Measurements from ENCODE around the gene MATN3. TPM values are rescaled to one million over a fixed set of nuclear protein-coding genes. Genes with fewer than 3 reads are reported as not detected.

Gene MATN3
- total RNA-seq, 1 experiment from 2014 or later, result 13.5 TPM

DNA sequence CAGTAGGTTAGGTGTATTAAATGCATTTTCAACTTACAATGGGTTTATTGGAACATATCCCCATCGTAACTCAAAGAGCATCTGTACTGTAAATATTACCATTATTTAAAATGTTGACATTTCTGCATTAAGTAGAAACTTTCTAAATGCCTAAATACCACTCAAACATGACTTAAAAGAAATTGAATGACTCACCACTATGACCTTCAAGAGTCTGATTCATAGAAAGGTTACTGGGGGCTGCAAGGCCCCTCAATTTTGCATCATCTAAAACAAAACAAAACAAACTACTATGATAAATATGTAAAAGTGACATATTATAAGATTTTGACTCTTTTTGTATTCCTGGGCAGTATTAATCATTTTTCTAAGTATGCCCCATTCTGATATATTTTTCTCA lies 30.2 kb downstream of the MATN3 start:
- Mint-ChIP-seq H3K9me3 (no peaks in the 10 kb centered on the region), H3K27ac (no peak overlapping the region), H3K4me1 (no peaks in the 10 kb centered on the region), H3K27me3 (ENCODE audit: low read depth) (no peaks in the 10 kb centered on the region), H3K36me3 (ENCODE audit: insufficient read depth in 1 of 3, low read depth in 3 of 3) (peaks cover 18 to 39% (median 27%) of the 10 kb centered on the region in 3 experiments), H3K4me3 (no peak overlapping the region)
- TF ChIP-seq, protein P1, sequence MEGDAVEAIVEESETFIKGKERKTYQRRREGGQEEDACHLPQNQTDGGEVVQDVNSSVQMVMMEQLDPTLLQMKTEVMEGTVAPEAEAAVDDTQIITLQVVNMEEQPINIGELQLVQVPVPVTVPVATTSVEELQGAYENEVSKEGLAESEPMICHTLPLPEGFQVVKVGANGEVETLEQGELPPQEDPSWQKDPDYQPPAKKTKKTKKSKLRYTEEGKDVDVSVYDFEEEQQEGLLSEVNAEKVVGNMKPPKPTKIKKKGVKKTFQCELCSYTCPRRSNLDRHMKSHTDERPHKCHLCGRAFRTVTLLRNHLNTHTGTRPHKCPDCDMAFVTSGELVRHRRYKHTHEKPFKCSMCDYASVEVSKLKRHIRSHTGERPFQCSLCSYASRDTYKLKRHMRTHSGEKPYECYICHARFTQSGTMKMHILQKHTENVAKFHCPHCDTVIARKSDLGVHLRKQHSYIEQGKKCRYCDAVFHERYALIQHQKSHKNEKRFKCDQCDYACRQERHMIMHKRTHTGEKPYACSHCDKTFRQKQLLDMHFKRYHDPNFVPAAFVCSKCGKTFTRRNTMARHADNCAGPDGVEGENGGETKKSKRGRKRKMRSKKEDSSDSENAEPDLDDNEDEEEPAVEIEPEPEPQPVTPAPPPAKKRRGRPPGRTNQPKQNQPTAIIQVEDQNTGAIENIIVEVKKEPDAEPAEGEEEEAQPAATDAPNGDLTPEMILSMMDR (conservative IDR thresholded peaks at IDR 0.05), result no peak
- H3K79me2 ChIP-seq (ENCODE audit: insufficient read depth, low read length), result peaks cover 4% of the 10 kb centered on the region; the same call in 1 of the 2 replicates
- H3K14ac ChIP-seq (ENCODE audit: insufficient read depth, low read length), result no peak overlapping the region
- H2BK120ac ChIP-seq (ENCODE audit: low read depth, low read length, poor library complexity, severe bottlenecking), result no peak overlapping the region
- no peak overlapping the region for H3T11ph ChIP-seq (ENCODE audit: low read length)
- no peak overlapping the region for H2BK15ac ChIP-seq (ENCODE audit: low read depth, low read length)
- no peak overlapping the region for H4K8ac ChIP-seq (replicated peaks; ENCODE audit: insufficient read length, low read depth, low read length)
- whole genome bisulfite sequencing (ENCODE audit: extremely low coverage, insufficient read length, low lambda C conversion rate), result no CpG with 5 or more reads among the region's 1 CpG
- H3K23ac ChIP-seq (ENCODE audit: insufficient read length, low read depth, low read length), result no peak overlapping the region
- no peak overlapping the region for H2AK5ac ChIP-seq (ENCODE audit: insufficient read length, low read length)
- H3K9me3 ChIP-seq (ENCODE audit: control insufficient read depth, low read depth, low read length), result no peaks in the 10 kb centered on the region
- H3K27me3 ChIP-seq (ENCODE audit: insufficient read depth, low read length), result no peaks in the 10 kb centered on the region
- no peak overlapping the region for H3K18ac ChIP-seq (ENCODE audit: insufficient read length, low read depth, low read length)
- H3K9ac ChIP-seq (ENCODE audit: extremely low read depth, insufficient read length, low read length), result no peak overlapping the region
- peaks cover 3% of the 10 kb centered on the region for H3K79me1 ChIP-seq (ENCODE audit: insufficient read depth, low read depth, low read length, poor library complexity, severe bottlenecking)
- H2AFZ ChIP-seq (ENCODE audit: low read length), result no peak overlapping the region
- no peak overlapping the region for H3K27ac ChIP-seq (ENCODE audit: insufficient read length, low read depth, low read length)
- H2BK12ac ChIP-seq (ENCODE audit: insufficient read length, low read depth, low read length), result no peak overlapping the region
- H4K91ac ChIP-seq (ENCODE audit: insufficient read length, low read depth, low read length), result no peak overlapping the region
- H3K23me2 ChIP-seq (ENCODE audit: insufficient read length, low read depth, low read length, poor library complexity, severe bottlenecking), result no peaks in the 10 kb centered on the region
- H3K4ac ChIP-seq (ENCODE audit: low read depth, low read length), result no peak overlapping the region
- H4K20me1 ChIP-seq (ENCODE audit: control insufficient read depth, insufficient read depth, insufficient read length), result no peaks in the 10 kb centered on the region
- H3K4me2 ChIP-seq (ENCODE audit: insufficient read depth, insufficient read length, low read length), result no peak overlapping the region
- no peak overlapping the region for H3K56ac ChIP-seq (ENCODE audit: insufficient read length, low read depth, low read length)
- no peak for DNase-seq
- H2BK5ac ChIP-seq (ENCODE audit: insufficient read length, low read length), result no peak overlapping the region
- no peaks in the 10 kb centered on the region for H3K4me1 ChIP-seq (ENCODE audit: insufficient read depth, low read length)
- H4K5ac ChIP-seq (ENCODE audit: insufficient read length, low read depth, low read length), result no peak overlapping the region
- no peak overlapping the region for H2BK20ac ChIP-seq (ENCODE audit: low read depth, low read length, poor library complexity, severe bottlenecking)

Data from H9 (cell line).